ENCODE measurements around the gene HOXD9. TPM values are rescaled to one million over a fixed set of nuclear protein-coding genes. Genes with fewer than 3 reads are reported as not detected.

The HOXD9 gene
- polyA plus RNA-seq, 3 donors, result not detected

- H3K9me3 Mint-ChIP-seq, result peaks cover 0 to 33% (median 16%) of the 10 kb centered on the region in 7 donors
- Histone ChIP-seq H3K27ac (ENCODE audit: low read depth in 1 of 2, low read length in 2 of 2) (no peak overlapping the region), H3K79me2 (ENCODE audit: insufficient read depth, low read length) (no peaks in the 10 kb centered on the region), H3K4me3 (replicated peaks in 1 of 3; ENCODE audit: low read depth in 2 of 3, low read length in 3 of 3) (no peak overlapping the region), H3K4me2 (replicated peaks; ENCODE audit: extremely low read depth, low read length, poor library complexity, severe bottlenecking) (no peak overlapping the region), H3K27me3 (ENCODE audit: control insufficient read depth in 2 of 2, insufficient read depth in 2 of 2, low read length in 2 of 2) (peaks cover 89 to 97% of the 10 kb centered on the region in 2 donors), H3K9me3 (replicated peaks in 1 of 2; ENCODE audit: control insufficient read depth in 1 of 2, insufficient read depth in 1 of 2, low read length in 2 of 2) (peaks cover 0 to 69% of the 10 kb centered on the region in 2 donors), H3K36me3 (replicated peaks in 1 of 2; ENCODE audit: control insufficient read depth in 1 of 2, insufficient read depth in 2 of 2, low read length in 2 of 2) (no peaks in the 10 kb centered on the region), H3K9ac (ENCODE audit: insufficient read depth, low read length, poor library complexity, severe bottlenecking) (no peak overlapping the region), H2AFZ (ENCODE audit: insufficient read depth, low read depth, low read length, poor library complexity, severe bottlenecking) (no peak overlapping the region), H4K20me1 (ENCODE audit: insufficient read depth, low read length) (no peaks in the 10 kb centered on the region), H3K4me1 (ENCODE audit: control insufficient read depth in 1 of 2, insufficient read depth in 2 of 2, low read length in 2 of 2) (peaks cover 7 to 19% of the 10 kb centered on the region in 2 donors)
- no peak overlapping the region for H3K27ac Mint-ChIP-seq
- peak overlapping the region in 1 of 2 donors; percentile 85 for H3K4me3 Mint-ChIP-seq
- no peak for DNase-seq
- peaks cover 0 to 13% of the 10 kb centered on the region in 2 donors for H3K36me3 Mint-ChIP-seq
- TF ChIP-seq, protein P1, sequence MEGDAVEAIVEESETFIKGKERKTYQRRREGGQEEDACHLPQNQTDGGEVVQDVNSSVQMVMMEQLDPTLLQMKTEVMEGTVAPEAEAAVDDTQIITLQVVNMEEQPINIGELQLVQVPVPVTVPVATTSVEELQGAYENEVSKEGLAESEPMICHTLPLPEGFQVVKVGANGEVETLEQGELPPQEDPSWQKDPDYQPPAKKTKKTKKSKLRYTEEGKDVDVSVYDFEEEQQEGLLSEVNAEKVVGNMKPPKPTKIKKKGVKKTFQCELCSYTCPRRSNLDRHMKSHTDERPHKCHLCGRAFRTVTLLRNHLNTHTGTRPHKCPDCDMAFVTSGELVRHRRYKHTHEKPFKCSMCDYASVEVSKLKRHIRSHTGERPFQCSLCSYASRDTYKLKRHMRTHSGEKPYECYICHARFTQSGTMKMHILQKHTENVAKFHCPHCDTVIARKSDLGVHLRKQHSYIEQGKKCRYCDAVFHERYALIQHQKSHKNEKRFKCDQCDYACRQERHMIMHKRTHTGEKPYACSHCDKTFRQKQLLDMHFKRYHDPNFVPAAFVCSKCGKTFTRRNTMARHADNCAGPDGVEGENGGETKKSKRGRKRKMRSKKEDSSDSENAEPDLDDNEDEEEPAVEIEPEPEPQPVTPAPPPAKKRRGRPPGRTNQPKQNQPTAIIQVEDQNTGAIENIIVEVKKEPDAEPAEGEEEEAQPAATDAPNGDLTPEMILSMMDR (IDR thresholded peaks at IDR 0.05), result no peak
- 14% methylated on average over 26 of the region's 34 CpGs for WGBS (ENCODE audit: insufficient coverage)
- peaks cover 23% of the 10 kb centered on the region for H3K4me1 Mint-ChIP-seq
- intact Hi-C loops (cut with micrococcal nuclease), result loop anchor here (5.0 kb wide), 2 partner anchors 42 to 1023 kb away; partner anchors contain the start of gene EVX2 (in 1 of the 2)
- peaks cover 92 to 100% (median 95%) of the 10 kb centered on the region in 3 donors for H3K27me3 Mint-ChIP-seq (ENCODE audit: low read depth in 3 of 3)
Observed at GRCh38 chr2:176124110-176124946, 1.8 kb downstream of the HOXD9 start.

GRCh38 chr2:176124947-176125771 lies 2.6 kb downstream of the HOXD9 start:
- H3K36me3 ChIP-seq (replicated peaks in 1 of 2; ENCODE audit: control insufficient read depth in 1 of 2, insufficient read depth in 2 of 2, low read length in 2 of 2), result no peaks in the 10 kb centered on the region
- peaks cover 93 to 98% (median 94%) of the 10 kb centered on the region in 3 donors for H3K27me3 Mint-ChIP-seq (ENCODE audit: low read depth in 3 of 3)
- peaks cover 0 to 30% (median 16%) of the 10 kb centered on the region in 7 donors for H3K9me3 Mint-ChIP-seq
- no peak overlapping the region for H3K9ac ChIP-seq (ENCODE audit: insufficient read depth, low read length, poor library complexity, severe bottlenecking)
- no peak for DNase-seq
- peaks cover 23% of the 10 kb centered on the region for H3K4me1 Mint-ChIP-seq
- H3K4me3 Mint-ChIP-seq, result peak overlapping the region in 1 of 2 donors; percentile 85
- peaks cover 84 to 94% of the 10 kb centered on the region in 2 donors for H3K27me3 ChIP-seq (ENCODE audit: control insufficient read depth in 2 of 2, insufficient read depth in 2 of 2, low read length in 2 of 2)
- H2AFZ ChIP-seq (ENCODE audit: insufficient read depth, low read depth, low read length, poor library complexity, severe bottlenecking), result no peak overlapping the region
- H3K9me3 ChIP-seq (replicated peaks in 1 of 2; ENCODE audit: control insufficient read depth in 1 of 2, insufficient read depth in 1 of 2, low read length in 2 of 2), result peaks cover 0 to 67% of the 10 kb centered on the region in 2 donors
- H3K27ac Mint-ChIP-seq, result peak overlapping the region in 1 of 7 donors; percentile 41
- 26% methylated on average over 8 of the region's 9 CpGs for WGBS (ENCODE audit: insufficient coverage)
- H3K27ac ChIP-seq (ENCODE audit: low read depth in 1 of 2, low read length in 2 of 2), result no peak overlapping the region
- peaks cover 7 to 25% of the 10 kb centered on the region in 2 donors for H3K4me1 ChIP-seq (ENCODE audit: control insufficient read depth in 1 of 2, insufficient read depth in 2 of 2, low read length in 2 of 2)
- no peak overlapping the region for H3K4me2 ChIP-seq (replicated peaks; ENCODE audit: extremely low read depth, low read length, poor library complexity, severe bottlenecking)
- intact Hi-C loops (cut with micrococcal nuclease), result loop anchor here (5.0 kb wide), 3 partner anchors 43 to 1022 kb away; partner anchors contain the start of gene EVX2 (in 1 of the 2)
- H4K20me1 ChIP-seq (ENCODE audit: insufficient read depth, low read length), result no peaks in the 10 kb centered on the region
- TF ChIP-seq, protein P1 (IDR thresholded peaks at IDR 0.05), result no peak
- no peaks in the 10 kb centered on the region for H3K79me2 ChIP-seq (ENCODE audit: insufficient read depth, low read length)
- peaks cover 0 to 13% of the 10 kb centered on the region in 2 donors for H3K36me3 Mint-ChIP-seq
- H3K4me3 ChIP-seq (replicated peaks in 1 of 3; ENCODE audit: low read depth in 2 of 3, low read length in 3 of 3), result no peak overlapping the region

Data from CD14-positive monocyte (primary cell).